K562 (cell line): ENCODE measurements around the gene ARHGAP24. TPM values are rescaled to one million over a fixed set of nuclear protein-coding genes. Genes with fewer than 3 reads are reported as not detected.

Source experiments
- ATAC-seq: fragments of 200-7000 bp; cut with Tn5 transposase; 3 replicates; pipeline ENCODE4 v1.9.1; 2020; ENCODE audit warnings: moderate library complexity
- BruUV-seq: library from RNA; stranded (reverse); fragments of 400-500 nt; replicated peaks from 2 replicates; lab custom pipeline; 2021; lab: Mats Ljungman, UMichigan
- CTCF ChIA-PET: fragments of 300-600 bp; formaldehyde crosslinking; extraction: SDS; loops from one replicate; lab custom pipeline; 2021; ENCODE audit warnings: low intra/inter-chr PET ratio; lab: Yijun Ruan, JAX
- POLR2A ChIA-PET: fragments of 300-600, 350-650 bp; sonication (Branson Sonifier 250); formaldehyde crosslinking; extraction: SDS; loops from one replicate; lab custom pipeline; 2021; ENCODE audit warnings: antibody characterized with exemption, inconsistent platforms; lab: Yijun Ruan, JAX
- DNase-seq, 4 experiments: peaks; one replicate each; pipeline versions ENCODE4 v3.0.0 to v3.0.0-alpha.2; 2011 to 2018; ENCODE audit warnings: low spot score in 3 of 4, mixed read lengths in 3 of 4; ENCODE audit errors: extremely low read depth in 1 of 4
- FAIRE-seq: peaks from 2 replicates; lab custom pipeline; 2011; peaks lifted over from hg19 to GRCh38; lab: Jason Lieb, UNC
- H2AFZ ChIP-seq: 2 replicates; pipeline ENCODE4 v1.6.0; 2011; ENCODE audit warnings: low read depth, low read length, control low read depth, inconsistent platforms
- H3K27ac ChIP-seq: fragments of 200-600 bp; 3 replicates; pipeline ENCODE4 v1.8.0; 2011; ENCODE audit warnings: low read depth, mild to moderate bottlenecking, control low read depth, inconsistent platforms, low read length, moderate library complexity, mixed read lengths; ENCODE audit errors: extremely low read depth
- H3K27me3 ChIP-seq, 2 experiments: fragments of 300-600 bp in 1 of 2; 2 replicates in 1 of 2; 3 replicates in 1 of 2; pipeline versions ENCODE4 v1.6.0 to v1.8.0; 2011; ENCODE audit warnings: inconsistent platforms in 2 of 2, low read length in 2 of 2, mild to moderate bottlenecking in 1 of 2, mixed read lengths in 1 of 2, moderate library complexity in 1 of 2; ENCODE audit not compliant: control insufficient read depth in 2 of 2, insufficient read depth in 2 of 2
- H3K36me3 ChIP-seq: fragments of 300-600 bp; 3 replicates; pipeline ENCODE4 v1.8.0; 2011; ENCODE audit warnings: mild to moderate bottlenecking, low read length, inconsistent platforms; ENCODE audit not compliant: control insufficient read depth, insufficient read depth
- H3K4me1 ChIP-seq, 2 experiments: fragments of 200-600 bp in 1 of 2; replicated peaks in 1 of 2; 2 replicates in 1 of 2; 3 replicates in 1 of 2; pipeline versions ENCODE4 v1.5.1 to v1.8.0; 2011; ENCODE audit warnings: inconsistent platforms in 2 of 2, low read length in 2 of 2, mild to moderate bottlenecking in 1 of 2, mixed read lengths in 1 of 2, moderate library complexity in 1 of 2; ENCODE audit not compliant: control insufficient read depth in 2 of 2, insufficient read depth in 2 of 2
- H3K4me2 ChIP-seq: 2 replicates; pipeline ENCODE4 v1.6.1; 2011; ENCODE audit warnings: low read length, control low read depth, inconsistent platforms, mixed read lengths; ENCODE audit not compliant: insufficient read depth
- H3K4me3 ChIP-seq: fragments of 200-600 bp; sonication (generic), shearing (Covaris generic); 2 replicates; pipeline ENCODE4 v1.5.1; 2016; ENCODE audit warnings: control low read depth, inconsistent platforms
- H3K79me2 ChIP-seq: fragments of 200-600 bp; 3 replicates; pipeline ENCODE4 v1.8.0; 2011; ENCODE audit warnings: low read length, inconsistent platforms; ENCODE audit not compliant: control insufficient read depth, insufficient read depth
- H3K9ac ChIP-seq, 2 experiments: 2 replicates each; pipeline versions ENCODE4 v1.6.0 to v1.6.1; 2011; ENCODE audit warnings: low read depth in 2 of 2, low read length in 2 of 2, control low read depth in 1 of 2, inconsistent platforms in 1 of 2, mild to moderate bottlenecking in 1 of 2, mixed read lengths in 1 of 2; ENCODE audit not compliant: insufficient read depth in 1 of 2
- H3K9me1 ChIP-seq: one replicate; pipeline ENCODE4 v1.6.0; 2011; ENCODE audit warnings: inconsistent platforms, mild to moderate bottlenecking, low read length, moderate library complexity; ENCODE audit not compliant: control insufficient read depth, insufficient read depth
- H3K9me3 ChIP-seq: replicated peaks from 2 replicates; pipeline ENCODE4 v1.5.1; 2011; ENCODE audit warnings: low read depth, low read length, inconsistent platforms; ENCODE audit not compliant: control insufficient read depth, insufficient read depth
- H4K20me1 ChIP-seq: replicated peaks from 2 replicates; pipeline ENCODE4 v1.6.1; 2011; ENCODE audit warnings: low read length, inconsistent platforms, mixed read lengths; ENCODE audit not compliant: control insufficient read depth, insufficient read depth
- BRCA1 ChIP-seq, 2 experiments: fragments of 450-650 bp in 1 of 2; sonication (generic) in 1 of 2; formaldehyde crosslinking in 1 of 2; IDR thresholded peaks; 2 replicates each; pipeline versions ENCODE4 v1.5.0 to v1.6.1; 2017 to 2020; ENCODE audit warnings: mild to moderate bottlenecking in 1 of 2, missing genetic modification reagents in 1 of 2
- E2F3 ChIP-seq: fragments of 250-450 bp; sonication (Bioruptor Pico); IDR thresholded peaks from 2 replicates; pipeline ENCODE4 v1.4.0; 2020; ENCODE audit warnings: mild to moderate bottlenecking
- E4F1 ChIP-seq: fragments of 250-450 bp; sonication (Bioruptor Pico); IDR thresholded peaks from 2 replicates; pipeline ENCODE4 v1.5.0; 2021; ENCODE audit warnings: mild to moderate bottlenecking, borderline replicate concordance
- GABPA ChIP-seq: fragments of 200-800 bp; sonication (Bioruptor generic); conservative IDR thresholded peaks from 2 replicates; pipeline ENCODE4 v1.6.1; 2016; ENCODE audit warnings: low read depth, missing genetic modification characterization, missing compliant biosample characterization
- GATAD2B ChIP-seq: fragments of 450-650 bp; IDR thresholded peaks from 2 replicates; pipeline ENCODE4 v1.6.1; 2017; ENCODE audit warnings: mild to moderate bottlenecking, borderline replicate concordance
- HIVEP1 ChIP-seq: fragments of 250-450 bp; sonication (Bioruptor Pico); IDR thresholded peaks from 2 replicates; pipeline ENCODE4 v1.4.0; 2020; ENCODE audit warnings: mild to moderate bottlenecking
- MCM2 ChIP-seq: fragments of 450-650 bp; IDR thresholded peaks from 2 replicates; pipeline ENCODE4 v1.6.1; 2017; ENCODE audit warnings: low read depth, mild to moderate bottlenecking
- RFX7 ChIP-seq: fragments of 250-450 bp; sonication (Bioruptor Pico); IDR thresholded peaks from 2 replicates; pipeline ENCODE4 v1.5.1; 2021; ENCODE audit warnings: mild to moderate bottlenecking
- STAT6 ChIP-seq: sonication (generic); formaldehyde crosslinking; IDR thresholded peaks from 2 replicates; pipeline ENCODE4 v1.8.1; 2023; ENCODE audit warnings: mild to moderate bottlenecking, missing genetic modification reagents
- TFE3 ChIP-seq: fragments of 450-650 bp; formaldehyde crosslinking; IDR thresholded peaks from 2 replicates; pipeline ENCODE4 v1.4.0; 2020; ENCODE audit warnings: mild to moderate bottlenecking, mixed read lengths
- ZNF217 ChIP-seq: sonication (generic); formaldehyde crosslinking; IDR thresholded peaks from 2 replicates; pipeline ENCODE4 v1.8.0; 2022; ENCODE audit warnings: mild to moderate bottlenecking, missing genetic modification reagents
- WGBS: fragments of 100-300 bp; shearing (Covaris generic); methylation state at CpG from one replicate; pipeline ENCODE4 v1.1.6; 2016; ENCODE audit warnings: low coverage, mixed read lengths; ENCODE audit not compliant: insufficient coverage; ENCODE audit errors: missing lambda C conversion rate; 5-methylcytosine and 5-hydroxymethylcytosine counted together
- in situ Hi-C: fragments of 300-500 bp; cut with MboI; formaldehyde crosslinking; loops from 4 replicates; pipeline ENCODE4 v1.15.0; 2018; ENCODE audit warnings: inconsistent platforms, mixed read lengths
- intact Hi-C: fragments of 100-400 bp; cut with micrococcal nuclease; formaldehyde crosslinking; loops from 2 replicates; pipeline ENCODE4 v1.14.2; 2022
- polyA plus RNA-seq, 8 experiments: library from polyadenylated mRNA; depleted of rRNA in 4 of 8; stranded (reverse) in 5 of 8; unstranded in 3 of 8; fragments of >200 nt; fragmentation: Nextera tagmentation in 2 of 8; fragmentation: Illumina TruSeq in 1 of 8; extraction: Ambion mirVana in 2 of 8; extraction: Trizol in 1 of 8; gene quantifications; 2 replicates each; pipeline versions ENCODE4 v1.2.1 to v1.2.3, GENCODE V29; 2011 to 2014; ENCODE audit warnings: inconsistent platforms in 1 of 8, missing spikeins in 1 of 8
- total RNA-seq, 7 experiments: library from RNA; depleted of rRNA in 6 of 7; stranded (reverse); fragments of >200 nt in 6 of 7; fragmentation: Illumina TruSeq in 2 of 7; extraction: Trizol in 2 of 7; gene quantifications; 2 replicates each; pipeline versions ENCODE4 v1.2.1 to v1.2.3, GENCODE V29; 2011 to 2021; ENCODE audit warnings: low replicate concordance in 1 of 7

The ARHGAP24 gene
- total and polyA plus RNA-seq, 9 of the 15 experiments (the other 6 are each of a cell fraction or from before 2014, with no cell fraction given), result 8.0 to 22.6 (median 14.0) TPM

- H3K27ac ChIP-seq, result no peak overlapping the region
- no peak for FAIRE-seq
These were observed 395.5 kb downstream of the ARHGAP24 start for GRCh38 chr4:85870298-85871083.

More at GRCh38 chr4:85870298-85871083, 395.5 kb downstream of the ARHGAP24 start:
- Histone ChIP-seq H3K79me2 (no peaks in the 10 kb centered on the region), H3K9me3 (no peaks in the 10 kb centered on the region), H3K4me2 (no peak overlapping the region), H4K20me1 (no peaks in the 10 kb centered on the region; the same call in 1 of the 2 replicates), H3K4me3 (no peak overlapping the region), H3K27me3 (no peaks in the 10 kb centered on the region), H3K9ac (no peak overlapping the region), H3K36me3 (no peaks in the 10 kb centered on the region), H3K9me1 (no peaks in the 10 kb centered on the region), H2AFZ (no peak overlapping the region), H3K4me1 (no peaks in the 10 kb centered on the region)
- 40% methylated on average over 2 of the region's 2 CpGs for WGBS
- ATAC-seq, result no peak
- in situ Hi-C loops, result no loop called here
- CTCF ChIA-PET, result no interaction called here
- TF ChIP-seq BRCA1 (IDR thresholded peaks at IDR 0.05) (no peak), BRCA1 (CRISPR knock-in tag; IDR thresholded peaks at IDR 0.05) (no peak), ZNF217 (CRISPR knock-in tag) (no peak), STAT6 (no peak), MCM2 (no peak), E4F1 (CRISPR knock-in tag) (no peak), GABPA (tag) (no peak), TFE3 (no peak), RFX7 (CRISPR knock-in tag) (no peak), E2F3 (no peak), GATAD2B (no peak), HIVEP1 (no peak)
- POLR2A ChIA-PET, result no interaction called here
- BruUV-seq, result no TSS peak
- no peak for DNase-seq
- intact Hi-C loops, result no loop called here
